ENCODE results near the gene RNH1. TPM values are rescaled to one million over a fixed set of nuclear protein-coding genes. Genes with fewer than 3 reads are reported as not detected.

Gene RNH1
- total RNA-seq, 4 donors from 2014 or later: 218 to 259 (median 230) TPM

DNA sequence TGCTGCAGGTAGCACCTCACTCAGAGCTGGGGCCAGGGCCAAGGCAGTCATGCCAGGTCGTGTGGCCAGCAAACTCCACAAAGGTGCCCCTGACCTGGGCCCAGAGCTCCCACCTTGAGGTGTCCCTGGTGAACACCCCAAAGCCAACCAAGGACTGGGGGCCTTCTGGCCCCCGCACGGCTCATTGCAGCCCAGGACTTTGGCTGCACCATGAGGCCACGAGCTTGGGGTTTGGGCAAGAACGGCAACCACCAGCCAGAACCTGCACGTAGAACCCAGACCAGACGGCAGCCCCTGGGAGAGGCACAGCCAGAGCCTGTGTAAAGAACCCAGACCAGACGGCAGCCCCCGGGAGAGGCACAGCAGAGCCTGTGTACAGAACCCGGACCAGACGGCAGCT is 38.1 kb upstream of the RNH1 start:
- TF ChIP-seq, protein P1, sequence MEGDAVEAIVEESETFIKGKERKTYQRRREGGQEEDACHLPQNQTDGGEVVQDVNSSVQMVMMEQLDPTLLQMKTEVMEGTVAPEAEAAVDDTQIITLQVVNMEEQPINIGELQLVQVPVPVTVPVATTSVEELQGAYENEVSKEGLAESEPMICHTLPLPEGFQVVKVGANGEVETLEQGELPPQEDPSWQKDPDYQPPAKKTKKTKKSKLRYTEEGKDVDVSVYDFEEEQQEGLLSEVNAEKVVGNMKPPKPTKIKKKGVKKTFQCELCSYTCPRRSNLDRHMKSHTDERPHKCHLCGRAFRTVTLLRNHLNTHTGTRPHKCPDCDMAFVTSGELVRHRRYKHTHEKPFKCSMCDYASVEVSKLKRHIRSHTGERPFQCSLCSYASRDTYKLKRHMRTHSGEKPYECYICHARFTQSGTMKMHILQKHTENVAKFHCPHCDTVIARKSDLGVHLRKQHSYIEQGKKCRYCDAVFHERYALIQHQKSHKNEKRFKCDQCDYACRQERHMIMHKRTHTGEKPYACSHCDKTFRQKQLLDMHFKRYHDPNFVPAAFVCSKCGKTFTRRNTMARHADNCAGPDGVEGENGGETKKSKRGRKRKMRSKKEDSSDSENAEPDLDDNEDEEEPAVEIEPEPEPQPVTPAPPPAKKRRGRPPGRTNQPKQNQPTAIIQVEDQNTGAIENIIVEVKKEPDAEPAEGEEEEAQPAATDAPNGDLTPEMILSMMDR (IDR thresholded peaks at IDR 0.05): no peak
- no peak for ATAC-seq (ENCODE audit: low FRiP score)
- DNase-seq (ENCODE audit: low spot score): no peak

DNA sequence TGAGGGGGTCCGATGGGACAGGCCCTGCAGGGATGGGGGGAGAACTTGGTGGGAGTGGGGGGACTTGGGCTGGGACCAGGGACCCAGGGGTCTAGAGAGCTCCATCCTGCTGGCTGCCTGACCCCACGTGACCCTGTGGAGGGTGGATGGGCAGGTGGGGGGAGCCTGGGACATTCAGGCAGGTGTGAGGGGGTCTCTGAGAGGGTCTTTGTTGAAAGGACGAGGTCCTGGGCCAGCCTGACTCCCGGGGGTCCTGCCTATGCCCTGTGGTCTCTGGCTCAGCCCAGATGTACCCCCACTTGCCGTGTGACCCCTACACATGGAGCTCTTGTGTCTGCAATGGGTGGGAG is 37.8 kb upstream of the RNH1 start:
- ATAC-seq (ENCODE audit: low FRiP score): no peak
- TF ChIP-seq, protein P1 (IDR thresholded peaks at IDR 0.05): no peak

DNA sequence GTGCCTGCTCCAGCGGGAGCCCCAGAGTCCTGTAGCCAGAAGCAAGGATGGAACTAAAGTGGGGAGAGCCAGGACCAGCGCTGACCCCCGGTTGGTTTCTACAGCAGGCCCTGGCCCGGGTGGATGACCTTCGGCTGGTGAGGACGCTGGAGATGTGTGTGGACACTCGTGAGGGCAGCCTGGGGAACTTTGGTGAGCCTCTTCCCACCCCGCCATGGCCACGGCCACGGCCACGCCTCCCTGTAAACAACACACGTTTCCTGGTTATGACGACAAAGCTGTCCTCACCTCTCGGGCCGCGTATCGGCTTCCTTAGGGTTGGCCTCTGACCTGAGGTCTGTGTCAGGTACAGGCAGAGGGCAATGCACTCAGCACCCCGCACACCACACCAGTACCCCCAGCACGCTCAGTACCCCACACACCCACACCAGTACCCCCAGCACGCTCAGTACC is 34.4 kb upstream of the RNH1 start:
- no peak for ATAC-seq (ENCODE audit: low FRiP score)
- TF ChIP-seq, protein P1 (IDR thresholded peaks at IDR 0.05): no peak

More for the DNA sequence above, 37.8 kb upstream of the RNH1 start:
- no peak for DNase-seq (ENCODE audit: low spot score)

DNA sequence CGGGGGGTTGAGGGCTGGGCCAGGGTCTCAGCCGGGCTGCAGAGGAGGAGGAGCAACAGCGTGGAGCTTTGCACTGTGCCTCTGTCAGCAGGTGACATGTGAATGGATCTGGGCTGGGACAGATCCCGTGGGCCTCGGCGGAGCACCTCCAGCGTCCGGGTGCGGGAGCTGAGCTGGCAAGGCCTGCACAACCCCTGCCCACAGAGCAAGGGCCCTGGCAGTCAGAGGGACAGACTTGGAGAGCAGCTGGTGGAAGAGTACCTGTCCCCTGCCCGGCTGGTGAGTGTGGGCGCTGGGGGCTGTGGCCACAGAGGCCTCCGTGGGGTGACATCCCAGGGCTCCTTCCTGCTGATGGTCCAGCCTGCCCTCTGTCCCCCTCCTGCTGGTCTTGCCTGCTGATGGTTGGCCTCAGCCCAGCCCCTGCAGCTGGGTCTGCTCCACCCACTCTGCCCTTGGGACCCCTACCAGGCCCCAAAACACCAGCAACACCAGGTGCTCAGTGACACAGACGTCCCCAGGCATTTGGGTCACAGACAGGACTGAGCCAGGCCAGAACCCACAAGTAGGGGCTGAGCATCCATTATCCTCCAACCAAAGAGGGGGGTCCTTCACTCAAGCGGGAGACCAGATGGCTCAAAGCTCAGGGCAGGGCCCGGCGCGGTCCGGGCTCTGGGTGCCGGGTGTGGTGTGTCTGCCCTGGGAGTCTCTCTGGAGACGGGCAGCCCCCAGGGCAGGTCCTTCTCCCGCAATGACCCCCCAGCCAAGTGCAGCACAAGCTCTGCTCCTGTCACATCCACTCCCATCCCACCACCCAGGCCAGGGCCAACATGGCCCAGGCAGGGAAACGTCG is 33.8 kb upstream of the RNH1 start:
- TF ChIP-seq, protein P1 (IDR thresholded peaks at IDR 0.05): no peak
- ATAC-seq (ENCODE audit: low FRiP score): no peak
- no peak for DNase-seq (ENCODE audit: low spot score)

More for the DNA sequence above, 34.4 kb upstream of the RNH1 start:
- no peak for DNase-seq (ENCODE audit: low spot score)

DNA sequence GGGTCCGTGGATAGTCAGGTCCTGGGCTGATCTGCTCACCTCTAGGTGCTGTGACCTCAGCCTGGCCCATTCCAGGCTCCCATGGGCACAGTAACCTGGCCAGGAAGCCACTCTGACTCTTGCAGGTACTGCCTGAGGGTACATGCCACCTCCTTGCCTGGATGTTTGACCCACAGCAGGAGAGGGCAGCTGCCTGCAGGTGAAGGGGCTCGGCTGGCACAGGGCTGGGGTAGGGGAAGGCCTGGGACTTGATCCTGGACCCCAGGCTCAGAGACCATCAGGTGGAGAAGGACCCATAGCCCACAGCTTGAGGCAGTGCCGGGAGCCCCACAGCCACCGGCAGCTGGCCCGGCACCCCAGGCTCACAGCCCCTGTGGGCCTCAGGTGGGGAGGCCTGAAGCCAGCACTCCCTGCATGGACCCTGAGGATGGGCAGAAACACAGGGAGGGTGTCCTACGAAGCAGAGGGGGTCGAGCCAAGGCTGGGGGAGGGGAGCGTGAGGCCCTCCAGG is 33.0 kb upstream of the RNH1 start:
- ATAC-seq (ENCODE audit: low FRiP score): no peak
- DNase-seq (ENCODE audit: low spot score): no peak
- TF ChIP-seq, protein P1 (IDR thresholded peaks at IDR 0.05): no peak

DNA sequence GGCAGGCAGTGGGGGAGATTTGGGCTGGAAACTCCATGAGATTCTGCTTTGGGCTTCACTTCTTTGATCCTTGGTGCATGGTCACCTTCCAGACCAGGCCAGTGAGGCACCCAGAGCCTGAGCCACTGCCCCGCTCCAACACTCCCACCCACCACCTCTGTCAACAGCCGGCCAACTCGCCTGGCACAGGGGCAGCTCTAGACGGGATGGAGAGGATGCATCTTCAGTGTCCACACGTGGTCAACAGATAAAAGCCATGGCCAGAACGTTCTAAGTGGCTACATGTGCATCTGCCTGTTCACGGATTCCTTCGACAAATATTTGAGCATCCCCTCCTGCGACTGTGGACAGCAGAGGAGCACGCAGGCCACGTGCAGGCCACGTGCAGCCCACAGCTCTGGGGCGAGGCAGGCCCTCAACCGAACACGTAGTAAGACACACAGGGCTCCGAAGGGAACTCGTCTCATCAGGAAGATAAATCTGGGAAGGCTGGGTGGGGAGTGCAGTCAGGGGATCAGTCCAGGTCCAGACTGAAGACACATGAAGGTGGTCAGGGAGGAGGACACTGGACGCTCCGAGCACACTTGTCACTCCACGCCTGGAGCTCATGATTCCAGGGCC is 31.5 kb upstream of the RNH1 start:
- TF ChIP-seq, protein P1 (IDR thresholded peaks at IDR 0.05): no peak
- ATAC-seq (ENCODE audit: low FRiP score) (no peak), DNase-seq (ENCODE audit: low spot score) (no peak)
